K562 (cell line): ENCODE measurements around the gene SCAP. TPM values are rescaled to one million over a fixed set of nuclear protein-coding genes. Genes with fewer than 3 reads are reported as not detected.

Experiments used
- ARNT ChIP-seq, 2 experiments: fragments of 450-650 bp; IDR thresholded peaks; 2 replicates each; pipeline ENCODE4 v1.6.1; 2016; ENCODE audit warnings: mild to moderate bottlenecking in 1 of 2
- ATF1 ChIP-seq, 2 experiments: fragments of 450-650 bp in 1 of 2; IDR thresholded peaks; 2 replicates each; pipeline ENCODE4 v1.6.1; 2016; ENCODE audit warnings: missing compliant biosample characterization in 1 of 2, missing genetic modification characterization in 1 of 2
- ELF4 ChIP-seq: fragments of 450-650 bp; formaldehyde crosslinking; IDR thresholded peaks from 2 replicates; pipeline ENCODE4 v1.4.0; 2022; ENCODE audit warnings: missing genetic modification characterization
- FOXM1 ChIP-seq, 2 experiments: fragments of 450-650 bp in 1 of 2; sonication (generic) in 1 of 2; formaldehyde crosslinking in 1 of 2; IDR thresholded peaks; 2 replicates each; pipeline versions ENCODE4 v1.6.1 to v1.9.0; 2017 to 2022; ENCODE audit warnings: low read depth in 2 of 2, mild to moderate bottlenecking in 2 of 2, missing genetic modification reagents in 1 of 2, moderate library complexity in 1 of 2
- HNRNPLL ChIP-seq: fragments of 200-400 bp; formaldehyde crosslinking; IDR thresholded peaks from 2 replicates; pipeline ENCODE4 v1.6.1; 2017; ENCODE audit warnings: low read length, low read depth, mild to moderate bottlenecking; ENCODE audit not compliant: poor library complexity, severe bottlenecking
- KLF13 ChIP-seq: fragments of 450-650 bp; IDR thresholded peaks from 2 replicates; pipeline ENCODE4 v1.6.1; 2016; ENCODE audit warnings: missing genetic modification characterization, low read depth, mild to moderate bottlenecking, missing compliant biosample characterization, moderate library complexity, borderline replicate concordance
- POLR2AphosphoS5 ChIP-seq: IDR thresholded peaks from 2 replicates; pipeline ENCODE4 v1.6.1; 2011; ENCODE audit warnings: mild to moderate bottlenecking, low read depth, low read length, moderate library complexity; ENCODE audit not compliant: control insufficient read depth, insufficient read depth
- SMARCB1 ChIP-seq: IDR thresholded peaks from 2 replicates; pipeline ENCODE4 v1.6.1; 2011; ENCODE audit warnings: improper control_type of control experiment, low read depth; ENCODE audit not compliant: insufficient read length
- SNRNP70 ChIP-seq: fragments of 200-400 bp; formaldehyde crosslinking; optimal IDR thresholded peaks from 2 replicates; pipeline ENCODE3; 2017; ENCODE audit warnings: low read depth, low read length
- SP2 ChIP-seq: IDR thresholded peaks from 2 replicates; pipeline ENCODE4 v1.6.1; 2011; ENCODE audit warnings: mild to moderate bottlenecking, low read depth, low read length, moderate library complexity; ENCODE audit not compliant: poor library complexity, severe bottlenecking; ENCODE audit errors: extremely low read depth
- TCF7 ChIP-seq: sonication (generic); IDR thresholded peaks from 2 replicates; pipeline ENCODE4 v1.6.1; 2016; ENCODE audit warnings: antibody characterized with exemption, borderline replicate concordance
- ZNF184 ChIP-seq: sonication (generic); formaldehyde crosslinking; IDR thresholded peaks from 2 replicates; pipeline ENCODE4 v1.5.0; 2020; ENCODE audit warnings: missing genetic modification reagents
- ZNF224 ChIP-seq: sonication (generic); formaldehyde crosslinking; IDR thresholded peaks from 2 replicates; pipeline ENCODE4 v1.8.0; 2022; ENCODE audit warnings: mild to moderate bottlenecking, missing genetic modification reagents
- ZNF324 ChIP-seq: fragments of 250-450 bp; sonication (Bioruptor Pico); IDR thresholded peaks from 2 replicates; pipeline ENCODE4 v1.4.0; 2020; ENCODE audit warnings: mild to moderate bottlenecking
- ZSCAN32 ChIP-seq: fragments of 450-650 bp; formaldehyde crosslinking; IDR thresholded peaks from 2 replicates; pipeline ENCODE4 v1.4.0; 2020; ENCODE audit warnings: mild to moderate bottlenecking, moderate library complexity
- polyA plus RNA-seq, 8 experiments: library from polyadenylated mRNA; depleted of rRNA in 4 of 8; stranded (reverse) in 5 of 8; unstranded in 3 of 8; fragments of >200 nt; fragmentation: Nextera tagmentation in 2 of 8; fragmentation: Illumina TruSeq in 1 of 8; extraction: Ambion mirVana in 2 of 8; extraction: Trizol in 1 of 8; gene quantifications; 2 replicates each; pipeline versions ENCODE4 v1.2.1 to v1.2.3, GENCODE V29; 2011 to 2014; ENCODE audit warnings: inconsistent platforms in 1 of 8, missing spikeins in 1 of 8
- total RNA-seq, 7 experiments: library from RNA; depleted of rRNA in 6 of 7; stranded (reverse); fragments of >200 nt in 6 of 7; fragmentation: Illumina TruSeq in 2 of 7; extraction: Trizol in 2 of 7; gene quantifications; 2 replicates each; pipeline versions ENCODE4 v1.2.1 to v1.2.3, GENCODE V29; 2011 to 2021; ENCODE audit warnings: low replicate concordance in 1 of 7
- TF ChIP-seq, protein P1 (sequence below): sonication (generic); formaldehyde crosslinking; IDR thresholded peaks from 2 replicates; pipeline ENCODE4 v1.8.1; 2023; ENCODE audit warnings: mild to moderate bottlenecking, missing genetic modification reagents
- TF ChIP-seq, protein P2 (sequence below): fragments of 450-650 bp; formaldehyde crosslinking; IDR thresholded peaks from 2 replicates; pipeline ENCODE4 v1.4.0; 2020; ENCODE audit warnings: mild to moderate bottlenecking, mixed read lengths
- TF ChIP-seq, protein P3 (sequence below): sonication (generic); formaldehyde crosslinking; IDR thresholded peaks from 2 replicates; pipeline ENCODE4 v1.8.1; 2022; ENCODE audit warnings: missing genetic modification reagents
- TF ChIP-seq, protein P4 (sequence below): sonication (generic); formaldehyde crosslinking; IDR thresholded peaks from 2 replicates; pipeline ENCODE4 v1.4.0; 2020; ENCODE audit warnings: mild to moderate bottlenecking, missing genetic modification reagents

The SCAP gene
- total and polyA plus RNA-seq, 9 of the 15 experiments (the other 6 are each of a cell fraction or from before 2014, with no cell fraction given): 2.6 to 104 (median 37.8) TPM

DNA sequence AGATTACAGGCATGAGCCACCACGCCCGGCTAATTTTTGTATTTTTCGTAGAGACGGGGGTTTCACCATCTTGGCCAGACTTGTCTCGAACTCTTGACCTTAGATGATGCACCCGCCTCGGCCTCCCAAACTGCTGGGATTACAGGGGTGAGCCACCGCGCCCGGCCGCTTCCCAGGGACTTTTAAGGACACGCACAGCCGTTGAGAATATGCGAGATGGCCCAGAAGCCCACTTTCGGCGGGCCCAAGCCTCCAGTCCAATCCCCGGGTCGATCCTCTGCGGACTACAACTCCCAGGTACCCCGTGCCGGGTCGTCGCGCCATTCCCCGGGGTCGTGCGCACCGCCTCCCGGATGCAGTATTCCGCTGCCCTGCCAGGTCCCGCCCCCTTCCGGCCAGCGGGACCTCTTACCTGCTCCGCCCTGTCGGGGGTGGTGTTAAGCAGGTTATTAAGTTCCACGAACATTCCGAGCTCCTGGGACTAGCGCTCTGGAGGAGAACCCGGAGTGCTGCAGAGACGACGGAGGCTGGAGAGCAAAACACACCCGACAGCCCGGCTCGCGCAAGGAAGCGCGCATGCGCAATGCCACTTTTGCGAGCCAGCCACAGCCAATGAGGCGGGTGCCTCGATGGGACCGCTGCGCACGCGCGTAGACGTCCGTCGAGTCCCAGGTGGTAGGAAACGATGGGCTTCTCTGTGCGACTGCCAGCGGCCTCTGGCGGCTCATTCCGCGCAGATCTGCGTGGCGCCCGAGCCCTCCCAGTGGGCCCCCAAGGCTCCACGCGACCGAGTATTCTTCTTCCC lies 37.6 kb upstream of the SCAP start, which contains the start of gene ELP6 (continued):
- peak; percentile 90 for TF ChIP-seq KLF13 (tag)
- no peak for TF ChIP-seq ZNF224 (CRISPR knock-in tag)
- peak; percentile 80 for TF ChIP-seq HNRNPLL
- TF ChIP-seq, protein P1, sequence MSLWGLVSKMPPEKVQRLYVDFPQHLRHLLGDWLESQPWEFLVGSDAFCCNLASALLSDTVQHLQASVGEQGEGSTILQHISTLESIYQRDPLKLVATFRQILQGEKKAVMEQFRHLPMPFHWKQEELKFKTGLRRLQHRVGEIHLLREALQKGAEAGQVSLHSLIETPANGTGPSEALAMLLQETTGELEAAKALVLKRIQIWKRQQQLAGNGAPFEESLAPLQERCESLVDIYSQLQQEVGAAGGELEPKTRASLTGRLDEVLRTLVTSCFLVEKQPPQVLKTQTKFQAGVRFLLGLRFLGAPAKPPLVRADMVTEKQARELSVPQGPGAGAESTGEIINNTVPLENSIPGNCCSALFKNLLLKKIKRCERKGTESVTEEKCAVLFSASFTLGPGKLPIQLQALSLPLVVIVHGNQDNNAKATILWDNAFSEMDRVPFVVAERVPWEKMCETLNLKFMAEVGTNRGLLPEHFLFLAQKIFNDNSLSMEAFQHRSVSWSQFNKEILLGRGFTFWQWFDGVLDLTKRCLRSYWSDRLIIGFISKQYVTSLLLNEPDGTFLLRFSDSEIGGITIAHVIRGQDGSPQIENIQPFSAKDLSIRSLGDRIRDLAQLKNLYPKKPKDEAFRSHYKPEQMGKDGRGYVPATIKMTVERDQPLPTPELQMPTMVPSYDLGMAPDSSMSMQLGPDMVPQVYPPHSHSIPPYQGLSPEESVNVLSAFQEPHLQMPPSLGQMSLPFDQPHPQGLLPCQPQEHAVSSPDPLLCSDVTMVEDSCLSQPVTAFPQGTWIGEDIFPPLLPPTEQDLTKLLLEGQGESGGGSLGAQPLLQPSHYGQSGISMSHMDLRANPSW (CRISPR knock-in tag): peak; percentile 60; the same call in 1 of the 2 replicates
- peak; percentile 30 for TF ChIP-seq SP2
- peak; percentile 76 for TF ChIP-seq POLR2AphosphoS5
- no peak for TF ChIP-seq ELF4 (CRISPR knock-in tag)
- no peak for TF ChIP-seq SNRNP70
- TF ChIP-seq, protein P2, sequence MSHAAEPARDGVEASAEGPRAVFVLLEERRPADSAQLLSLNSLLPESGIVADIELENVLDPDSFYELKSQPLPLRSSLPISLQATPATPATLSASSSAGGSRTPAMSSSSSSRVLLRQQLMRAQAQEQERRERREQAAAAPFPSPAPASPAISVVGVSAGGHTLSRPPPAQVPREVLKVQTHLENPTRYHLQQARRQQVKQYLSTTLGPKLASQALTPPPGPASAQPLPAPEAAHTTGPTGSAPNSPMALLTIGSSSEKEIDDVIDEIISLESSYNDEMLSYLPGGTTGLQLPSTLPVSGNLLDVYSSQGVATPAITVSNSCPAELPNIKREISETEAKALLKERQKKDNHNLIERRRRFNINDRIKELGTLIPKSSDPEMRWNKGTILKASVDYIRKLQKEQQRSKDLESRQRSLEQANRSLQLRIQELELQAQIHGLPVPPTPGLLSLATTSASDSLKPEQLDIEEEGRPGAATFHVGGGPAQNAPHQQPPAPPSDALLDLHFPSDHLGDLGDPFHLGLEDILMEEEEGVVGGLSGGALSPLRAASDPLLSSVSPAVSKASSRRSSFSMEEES (CRISPR knock-in tag): no peak
- TF ChIP-seq TCF7: no peak
- TF ChIP-seq, protein P3, sequence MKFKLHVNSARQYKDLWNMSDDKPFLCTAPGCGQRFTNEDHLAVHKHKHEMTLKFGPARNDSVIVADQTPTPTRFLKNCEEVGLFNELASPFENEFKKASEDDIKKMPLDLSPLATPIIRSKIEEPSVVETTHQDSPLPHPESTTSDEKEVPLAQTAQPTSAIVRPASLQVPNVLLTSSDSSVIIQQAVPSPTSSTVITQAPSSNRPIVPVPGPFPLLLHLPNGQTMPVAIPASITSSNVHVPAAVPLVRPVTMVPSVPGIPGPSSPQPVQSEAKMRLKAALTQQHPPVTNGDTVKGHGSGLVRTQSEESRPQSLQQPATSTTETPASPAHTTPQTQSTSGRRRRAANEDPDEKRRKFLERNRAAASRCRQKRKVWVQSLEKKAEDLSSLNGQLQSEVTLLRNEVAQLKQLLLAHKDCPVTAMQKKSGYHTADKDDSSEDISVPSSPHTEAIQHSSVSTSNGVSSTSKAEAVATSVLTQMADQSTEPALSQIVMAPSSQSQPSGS (CRISPR knock-in tag): no peak
- TF ChIP-seq SMARCB1: no peak
- TF ChIP-seq FOXM1 (IDR thresholded peaks at IDR 0.05; ENCODE audit: low read depth): 0 out of 2 replicates have a peak, but pooled peaks have one; percentile 25
- TF ChIP-seq FOXM1 (CRISPR knock-in tag; IDR thresholded peaks at IDR 0.05; ENCODE audit: low read depth): 0 out of 2 replicates have a peak, but pooled peaks have one; percentile 81
- no peak for TF ChIP-seq ZSCAN32 (CRISPR knock-in tag)
- no peak for TF ChIP-seq ZNF324 (CRISPR knock-in tag)
- TF ChIP-seq ZNF184 (CRISPR knock-in tag): no peak
- TF ChIP-seq ARNT (IDR thresholded peaks at IDR 0.05): no peak; a peak in 1 of 4 replicates
- TF ChIP-seq ATF1 (CRISPR knock-in tag; IDR thresholded peaks at IDR 0.05): no peak
- peak; percentile 94 for TF ChIP-seq ATF1 (tag; IDR thresholded peaks at IDR 0.05)
- TF ChIP-seq, protein P4, sequence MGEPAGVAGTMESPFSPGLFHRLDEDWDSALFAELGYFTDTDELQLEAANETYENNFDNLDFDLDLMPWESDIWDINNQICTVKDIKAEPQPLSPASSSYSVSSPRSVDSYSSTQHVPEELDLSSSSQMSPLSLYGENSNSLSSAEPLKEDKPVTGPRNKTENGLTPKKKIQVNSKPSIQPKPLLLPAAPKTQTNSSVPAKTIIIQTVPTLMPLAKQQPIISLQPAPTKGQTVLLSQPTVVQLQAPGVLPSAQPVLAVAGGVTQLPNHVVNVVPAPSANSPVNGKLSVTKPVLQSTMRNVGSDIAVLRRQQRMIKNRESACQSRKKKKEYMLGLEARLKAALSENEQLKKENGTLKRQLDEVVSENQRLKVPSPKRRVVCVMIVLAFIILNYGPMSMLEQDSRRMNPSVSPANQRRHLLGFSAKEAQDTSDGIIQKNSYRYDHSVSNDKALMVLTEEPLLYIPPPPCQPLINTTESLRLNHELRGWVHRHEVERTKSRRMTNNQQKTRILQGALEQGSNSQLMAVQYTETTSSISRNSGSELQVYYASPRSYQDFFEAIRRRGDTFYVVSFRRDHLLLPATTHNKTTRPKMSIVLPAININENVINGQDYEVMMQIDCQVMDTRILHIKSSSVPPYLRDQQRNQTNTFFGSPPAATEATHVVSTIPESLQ: peak; percentile 60; the same call in 1 of the 2 replicates
